OCI-LY1 (cell line): ENCODE results near the gene SLC39A11.

Experiments used
- H2AFZ ChIP-seq: fragments of 200-600 bp; sonication (generic), shearing (Covaris generic); 2 replicates; pipeline ENCODE4 v1.6.0; 2014; ENCODE audit warnings: antibody characterized with exemption, mild to moderate bottlenecking, low read length
- H3F3A ChIP-seq: fragments of 200-600 bp; sonication (generic), shearing (Covaris generic); 2 replicates; pipeline ENCODE4 v1.6.0; 2014; ENCODE audit warnings: mild to moderate bottlenecking, antibody characterized with exemption, low read length, moderate library complexity; ENCODE audit not compliant: insufficient read depth
- H3K27ac ChIP-seq: fragments of 200-600 bp; sonication (generic); 2 replicates; pipeline ENCODE4 v1.5.1; 2014; ENCODE audit warnings: low read length, mixed run types, mild to moderate bottlenecking, low read depth; ENCODE audit not compliant: poor library complexity, severe bottlenecking
- H3K27me3 ChIP-seq: fragments of 200-600 bp; sonication (generic); 2 replicates; pipeline ENCODE4 v1.6.0; 2014; ENCODE audit warnings: antibody characterized with exemption, mild to moderate bottlenecking, low read length, moderate library complexity; ENCODE audit not compliant: insufficient read depth
- H3K36me3 ChIP-seq: fragments of 200-600 bp; sonication (generic); 2 replicates; pipeline ENCODE4 v1.6.1; 2014; ENCODE audit warnings: mild to moderate bottlenecking, antibody characterized with exemption, low read length, moderate library complexity, mixed read lengths; ENCODE audit not compliant: insufficient read depth
- H3K4me1 ChIP-seq: fragments of 200-600 bp; sonication (generic); 2 replicates; pipeline ENCODE4 v1.5.1; 2014; ENCODE audit warnings: mild to moderate bottlenecking, low read length, moderate library complexity; ENCODE audit not compliant: insufficient read depth, severe bottlenecking
- H3K4me2 ChIP-seq: fragments of 200-600 bp; sonication (generic), shearing (Covaris generic); 2 replicates; pipeline ENCODE4 v1.6.1; 2014; ENCODE audit warnings: low read length
- H3K4me3 ChIP-seq: fragments of 200-600 bp; sonication (generic); 2 replicates; pipeline ENCODE4 v1.5.1; 2014; ENCODE audit warnings: low read length, low read depth, mild to moderate bottlenecking, mixed read lengths; ENCODE audit not compliant: poor library complexity, severe bottlenecking
- H3K79me2 ChIP-seq: fragments of 200-600 bp; shearing (Covaris generic); 2 replicates; pipeline ENCODE4 v1.6.1; 2016; ENCODE audit warnings: mixed run types, low read length, mixed read lengths; ENCODE audit not compliant: insufficient read depth
- H3K9ac ChIP-seq: fragments of 200-600 bp; sonication (generic), shearing (Covaris generic); 2 replicates; pipeline ENCODE4 v1.6.1; 2014; ENCODE audit warnings: mild to moderate bottlenecking, low read length, mixed read lengths
- H3K9me2 ChIP-seq: fragments of 200-600 bp; sonication (generic), shearing (Covaris generic); 2 replicates; pipeline ENCODE4 v1.6.1; 2014; ENCODE audit warnings: low read depth, mild to moderate bottlenecking, low read length, mixed read lengths
- H3K9me3 ChIP-seq: fragments of 200-600 bp; shearing (Covaris generic); 2 replicates; pipeline ENCODE4 v1.6.1; 2014; ENCODE audit warnings: low read length, mixed read lengths
- H4K20me1 ChIP-seq: fragments of 200-600 bp; sonication (generic), shearing (Covaris generic); 2 replicates; pipeline ENCODE4 v1.6.0; 2016; ENCODE audit warnings: mild to moderate bottlenecking, low read length; ENCODE audit not compliant: insufficient read depth
- CTCF ChIP-seq: fragments of 200-600 bp; sonication (generic), shearing (Covaris generic); IDR thresholded peaks from 2 replicates; pipeline ENCODE4 v1.5.1; 2017; ENCODE audit warnings: mild to moderate bottlenecking, antibody characterized with exemption, low read length, moderate library complexity, mixed read lengths
- EZH2 ChIP-seq: fragments of 200-600 bp; sonication (generic), shearing (Covaris generic); IDR thresholded peaks from 2 replicates; pipeline ENCODE4 v1.8.0; 2017; ENCODE audit warnings: borderline replicate concordance, mixed run types, mild to moderate bottlenecking, antibody characterized with exemption, low read length, moderate library complexity, mixed read lengths

SLC39A11 gene

GRCh38 chr17:72948115-72948514 lies 144.4 kb downstream of the SLC39A11 start:
- no peaks in the 10 kb centered on the region for H3K9me2 ChIP-seq
- H3K9me3 ChIP-seq = no peaks in the 10 kb centered on the region
- H3K27me3 ChIP-seq = no peaks in the 10 kb centered on the region
- H3K4me2 ChIP-seq = no peak overlapping the region
- H4K20me1 ChIP-seq = no peaks in the 10 kb centered on the region
- TF ChIP-seq CTCF = no peak
- no peak for TF ChIP-seq EZH2
- H3K9ac ChIP-seq = no peak overlapping the region
- 0 out of 2 replicates have a peak, but pooled peaks cover 3% of the 10 kb centered on the region for H3K36me3 ChIP-seq
- H3K27ac ChIP-seq = no peak overlapping the region
- no peaks in the 10 kb centered on the region for H3K79me2 ChIP-seq
- H3K4me3 ChIP-seq = no peak overlapping the region
- no peaks in the 10 kb centered on the region for H3K4me1 ChIP-seq
- H2AFZ ChIP-seq = no peak overlapping the region
- no peaks in the 10 kb centered on the region for H3F3A ChIP-seq

- Histone ChIP-seq H3K9me2 (no peaks in the 10 kb centered on the region), H3K4me3 (no peak overlapping the region), H3K36me3 (0 out of 2 replicates have a peak, but pooled peaks cover 6% of the 10 kb centered on the region)
Measured at GRCh38 chr17:72947475-72947874, 145.0 kb downstream of the SLC39A11 start.

GRCh38 chr17:72946696-72947095 lies 145.8 kb downstream of the SLC39A11 start:
- H3K79me2 ChIP-seq = no peaks in the 10 kb centered on the region
- no peak for TF ChIP-seq CTCF
- no peak for TF ChIP-seq EZH2
- H4K20me1 ChIP-seq = no peaks in the 10 kb centered on the region
- no peak overlapping the region for H3K27ac ChIP-seq
- no peak overlapping the region for H2AFZ ChIP-seq
- H3K9me3 ChIP-seq = no peaks in the 10 kb centered on the region
- no peaks in the 10 kb centered on the region for H3K4me1 ChIP-seq
- H3F3A ChIP-seq = no peaks in the 10 kb centered on the region
- no peaks in the 10 kb centered on the region for H3K27me3 ChIP-seq
- no peaks in the 10 kb centered on the region for H3K9me2 ChIP-seq
- H3K4me3 ChIP-seq = no peak overlapping the region
- no peak overlapping the region for H3K4me2 ChIP-seq
- H3K36me3 ChIP-seq = 0 out of 2 replicates have a peak, but pooled peaks cover 6% of the 10 kb centered on the region
- H3K9ac ChIP-seq = no peak overlapping the region

More at GRCh38 chr17:72947475-72947874, 145.0 kb downstream of the SLC39A11 start:
- H3K9me3 ChIP-seq = no peaks in the 10 kb centered on the region
- no peaks in the 10 kb centered on the region for H4K20me1 ChIP-seq
- no peak overlapping the region for H3K9ac ChIP-seq
- H3K4me1 ChIP-seq = no peaks in the 10 kb centered on the region
- H3K27ac ChIP-seq = no peak overlapping the region
- H2AFZ ChIP-seq = no peak overlapping the region
- H3K4me2 ChIP-seq = no peak overlapping the region
- no peaks in the 10 kb centered on the region for H3K79me2 ChIP-seq
- no peaks in the 10 kb centered on the region for H3K27me3 ChIP-seq
- H3F3A ChIP-seq = no peaks in the 10 kb centered on the region
- TF ChIP-seq CTCF = no peak
- TF ChIP-seq EZH2 = no peak
